CD14-positive monocyte (primary cell): ENCODE measurements around the gene KCNJ6. TPM values are rescaled to one million over a fixed set of nuclear protein-coding genes. Genes with fewer than 3 reads are reported as not detected.

Experiments
- DNase-seq, 3 donors: peaks; one replicate each; pipeline ENCODE4 v3.0.0-alpha.2; 2011 to 2022
- H2AFZ ChIP-seq: 2 replicates; pipeline ENCODE4 v1.6.0; 2012; ENCODE audit warnings: mild to moderate bottlenecking, low read depth, low read length, inconsistent platforms; ENCODE audit not compliant: insufficient read depth, poor library complexity, severe bottlenecking
- H3K27ac ChIP-seq, 2 donors: 1 replicate in 1 of 2; 2 replicates in 1 of 2; pipeline ENCODE4 v1.5.1; 2012 to 2013; ENCODE audit warnings: low read length in 2 of 2, control low read depth in 1 of 2, inconsistent platforms in 1 of 2, low read depth in 1 of 2, mild to moderate bottlenecking in 1 of 2
- H3K27me3 ChIP-seq, 2 donors: one replicate each; pipeline versions ENCODE4 v1.6.0 to v1.6.1; 2011 to 2013; ENCODE audit warnings: low read length in 2 of 2; ENCODE audit not compliant: control insufficient read depth in 2 of 2, insufficient read depth in 2 of 2
- H3K36me3 ChIP-seq, 2 donors: replicated peaks in 1 of 2; 1 replicate in 1 of 2; 2 replicates in 1 of 2; pipeline versions ENCODE4 v1.5.1 to v1.6.1; 2012 to 2013; ENCODE audit warnings: low read length in 2 of 2, control low read depth in 1 of 2, inconsistent platforms in 1 of 2, mild to moderate bottlenecking in 1 of 2; ENCODE audit not compliant: insufficient read depth in 2 of 2, control insufficient read depth in 1 of 2
- H3K4me1 ChIP-seq, 2 donors: 1 replicate in 1 of 2; 2 replicates in 1 of 2; pipeline versions ENCODE4 v1.5.1 to v1.6.1; 2012 to 2013; ENCODE audit warnings: low read length in 2 of 2, control low read depth in 1 of 2, inconsistent platforms in 1 of 2, mild to moderate bottlenecking in 1 of 2, moderate library complexity in 1 of 2; ENCODE audit not compliant: insufficient read depth in 2 of 2, control insufficient read depth in 1 of 2
- H3K4me2 ChIP-seq: replicated peaks from 2 replicates; pipeline ENCODE3; 2012; ENCODE audit warnings: low read length, moderate library complexity, mild to moderate bottlenecking; ENCODE audit not compliant: poor library complexity, severe bottlenecking; ENCODE audit errors: extremely low read depth
- H3K4me3 ChIP-seq, 3 experiments: fragments of 200-600 bp in 1 of 3; sonication (generic) in 1 of 3; replicated peaks in 1 of 3; 1 replicate in 2 of 3; 2 replicates in 1 of 3; pipeline ENCODE4 v1.5.1; 2011 to 2013; ENCODE audit warnings: low read length in 3 of 3, mild to moderate bottlenecking in 3 of 3, control low read depth in 2 of 3, low read depth in 2 of 3, inconsistent platforms in 1 of 3, moderate library complexity in 1 of 3
- H3K79me2 ChIP-seq: 2 replicates; pipeline ENCODE4 v1.6.0; 2012; ENCODE audit warnings: mild to moderate bottlenecking, control low read depth, inconsistent platforms, low read length, moderate library complexity; ENCODE audit not compliant: insufficient read depth
- H3K9ac ChIP-seq: 2 replicates; pipeline ENCODE4 v1.6.0; 2017; ENCODE audit warnings: low read length, mild to moderate bottlenecking; ENCODE audit not compliant: insufficient read depth, poor library complexity, severe bottlenecking
- H3K9me3 ChIP-seq, 2 donors: replicated peaks in 1 of 2; 1 replicate in 1 of 2; 2 replicates in 1 of 2; pipeline versions ENCODE4 v1.5.1 to v1.6.1; 2012 to 2013; ENCODE audit warnings: low read length in 2 of 2, control low read depth in 1 of 2; ENCODE audit not compliant: control insufficient read depth in 1 of 2, insufficient read depth in 1 of 2
- H4K20me1 ChIP-seq: 2 replicates; pipeline ENCODE4 v1.6.0; 2012; ENCODE audit warnings: mild to moderate bottlenecking, low read length, control low read depth, moderate library complexity; ENCODE audit not compliant: insufficient read depth
- H3K27ac Mint-ChIP-seq, 7 donors: one replicate each; pipeline ENCODE4 v1.8.0; 2020; ENCODE audit warnings: mild to moderate bottlenecking in 7 of 7, mixed read lengths in 7 of 7, moderate library complexity in 6 of 7, inconsistent platforms in 2 of 7
- H3K27me3 Mint-ChIP-seq, 3 donors: one replicate each; pipeline ENCODE4 v1.8.0; 2021 to 2022; ENCODE audit warnings: low read depth in 3 of 3, mild to moderate bottlenecking in 3 of 3, mixed read lengths in 3 of 3, moderate library complexity in 3 of 3, inconsistent platforms in 1 of 3
- H3K36me3 Mint-ChIP-seq, 2 donors: one replicate each; pipeline ENCODE4 v1.8.0; 2020; ENCODE audit warnings: mixed read lengths in 2 of 2, inconsistent platforms in 1 of 2, mild to moderate bottlenecking in 1 of 2
- H3K4me1 Mint-ChIP-seq: one replicate; pipeline ENCODE4 v1.8.0; 2020; ENCODE audit warnings: mild to moderate bottlenecking, mixed read lengths
- H3K4me3 Mint-ChIP-seq, 2 donors: one replicate each; pipeline ENCODE4 v1.8.0; 2020; ENCODE audit warnings: mild to moderate bottlenecking in 2 of 2, mixed read lengths in 2 of 2, moderate library complexity in 1 of 2
- H3K9me3 Mint-ChIP-seq, 7 donors: one replicate each; pipeline ENCODE4 v1.8.0; 2020 to 2022; ENCODE audit warnings: mixed read lengths in 7 of 7, mild to moderate bottlenecking in 6 of 7, moderate library complexity in 6 of 7, inconsistent platforms in 2 of 7
- CTCF ChIP-seq: fragments of 200-600 bp; IDR thresholded peaks from one replicate; pipeline ENCODE4 v1.8.0; 2022; ENCODE audit warnings: antibody characterized with exemption, mild to moderate bottlenecking
- WGBS: methylation state at CpG from one replicate; pipeline ENCODE4 v1.1.5; 2013; ENCODE audit warnings: missing lambda C conversion rate; ENCODE audit not compliant: insufficient coverage; 5-methylcytosine and 5-hydroxymethylcytosine counted together
- intact Hi-C, 2 donors: fragments of 100-400 bp; cut with micrococcal nuclease; formaldehyde crosslinking; loops; one replicate each; pipeline versions ENCODE4 v1.15.0 to v1.15.1; 2023
- polyA plus RNA-seq, 3 donors: library from polyadenylated mRNA; depleted of rRNA in 1 of 3; unstranded in 2 of 3; stranded (reverse) in 1 of 3; fragments of 300-500 nt in 2 of 3; fragments of >200 nt in 1 of 3; fragmentation: Illumina TruSeq in 2 of 3; gene quantifications; 1 replicate in 2 of 3; 2 replicates in 1 of 3; pipeline ENCODE4 v1.2.3, GENCODE V29; 2012 to 2021

Gene KCNJ6
- polyA plus RNA-seq, 3 donors = not detected

DNA sequence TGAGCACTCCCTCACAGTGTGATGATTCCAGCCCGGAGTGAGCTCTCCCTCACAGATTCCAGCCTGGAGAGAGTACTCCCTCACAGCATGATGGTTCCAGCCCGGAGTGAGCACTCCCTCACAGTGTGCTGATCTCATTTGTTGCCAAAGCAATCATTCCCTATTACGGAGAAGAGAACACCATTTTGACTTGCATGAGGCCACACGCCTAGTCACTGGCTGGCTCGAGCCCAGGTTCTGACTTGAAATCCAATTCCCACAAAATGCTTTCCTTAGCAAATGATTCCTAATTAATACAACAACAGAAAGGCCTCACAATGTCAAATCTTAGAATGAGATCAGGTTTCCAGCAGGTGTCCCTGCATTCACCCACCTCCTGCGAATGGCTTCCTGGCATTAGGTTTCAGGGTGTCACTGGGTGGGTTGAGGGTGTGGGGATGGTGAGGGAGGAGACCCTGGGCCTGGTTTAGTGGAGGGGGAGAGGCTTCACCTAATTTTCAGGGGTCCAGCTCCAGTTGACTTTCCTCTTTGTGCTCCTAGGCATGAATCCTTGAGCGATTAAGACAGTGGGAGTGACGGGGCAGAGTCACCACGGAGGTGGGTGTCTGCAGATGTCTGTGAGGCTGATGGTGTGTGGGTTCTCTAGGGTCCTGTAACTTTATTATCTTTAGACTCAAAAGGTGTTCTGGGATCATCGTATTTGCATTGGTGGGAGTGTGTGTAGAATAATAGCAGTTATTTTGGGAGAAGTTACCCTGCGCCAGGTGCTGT is 158.5 kb downstream of the KCNJ6 start:
- intact Hi-C loops = loop anchor here (2.0 to 5.0 kb wide), 3 partner anchors 159 to 600 kb away; partner anchors contain the start of gene KCNJ6 (in 2 of the 2)

DNA sequence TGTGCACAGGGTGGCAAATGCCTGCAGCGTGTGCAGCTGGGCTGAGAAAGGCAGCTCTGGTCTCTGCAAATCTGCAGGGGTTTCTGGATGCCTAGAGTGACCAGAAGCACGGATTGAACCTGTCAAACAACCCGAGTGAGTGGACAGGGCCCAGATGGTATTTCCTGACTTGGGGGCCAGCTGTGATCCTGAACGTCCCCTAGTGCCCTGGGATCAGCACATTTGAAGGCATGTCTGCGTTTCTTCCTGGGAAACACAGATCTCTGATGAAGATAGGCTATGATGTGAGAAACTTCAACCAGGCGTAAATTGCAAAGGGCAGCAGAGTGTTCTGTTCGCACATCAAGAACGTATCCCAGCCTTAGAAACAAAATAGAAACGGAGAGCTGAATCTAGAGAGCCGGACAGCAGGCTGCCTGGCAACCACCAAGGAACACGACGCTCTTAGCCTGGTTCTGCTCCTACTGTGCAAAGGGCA is 163.1 kb downstream of the KCNJ6 start:
- no peak for DNase-seq
- no peak overlapping the region for H3K4me3 ChIP-seq
- peaks cover 0 to 2% (median 0%) of the 10 kb centered on the region in 7 donors for H3K9me3 Mint-ChIP-seq
- H3K9ac ChIP-seq = no peak overlapping the region
- H2AFZ ChIP-seq = no peak overlapping the region
- H3K4me1 ChIP-seq = no peaks in the 10 kb centered on the region
- 79% methylated on average over 11 of the region's 12 CpGs for WGBS
- no peaks in the 10 kb centered on the region for H3K79me2 ChIP-seq
- H3K4me1 Mint-ChIP-seq = no peaks in the 10 kb centered on the region
- peaks cover 2 to 9% (median 8%) of the 10 kb centered on the region in 3 donors for H3K27me3 Mint-ChIP-seq
- no peaks in the 10 kb centered on the region for H3K9me3 ChIP-seq
- no peaks in the 10 kb centered on the region for H3K27me3 ChIP-seq
- H3K36me3 Mint-ChIP-seq = no peaks in the 10 kb centered on the region
- intact Hi-C loops = no loop called here
- no peaks in the 10 kb centered on the region for H4K20me1 ChIP-seq
- no peak overlapping the region for H3K4me3 Mint-ChIP-seq
- TF ChIP-seq CTCF = no peak
- no peak overlapping the region for H3K4me2 ChIP-seq
- H3K27ac Mint-ChIP-seq = no peak overlapping the region
- no peak overlapping the region for H3K27ac ChIP-seq
- no peaks in the 10 kb centered on the region for H3K36me3 ChIP-seq

More for the DNA sequence above, 158.5 kb downstream of the KCNJ6 start:
- no peaks in the 10 kb centered on the region for H3K36me3 ChIP-seq
- H2AFZ ChIP-seq = no peak overlapping the region
- Mint-ChIP-seq H3K4me1 (no peaks in the 10 kb centered on the region), H3K27me3 (peaks cover 3 to 5% (median 4%) of the 10 kb centered on the region in 3 donors), H3K4me3 (no peak overlapping the region), H3K27ac (peak overlapping the region in 2 of 7 donors; percentile 38 to 73), H3K36me3 (no peaks in the 10 kb centered on the region), H3K9me3 (no peaks in the 10 kb centered on the region)
- no peaks in the 10 kb centered on the region for H3K9me3 ChIP-seq
- WGBS = 77% methylated on average over 5 of the region's 11 CpGs
- no peak overlapping the region for H3K4me2 ChIP-seq
- H3K27ac ChIP-seq = no peak overlapping the region
- no peaks in the 10 kb centered on the region for H4K20me1 ChIP-seq
- no peaks in the 10 kb centered on the region for H3K27me3 ChIP-seq
- no peak overlapping the region for H3K4me3 ChIP-seq
- H3K79me2 ChIP-seq = no peaks in the 10 kb centered on the region
- DNase-seq = no peak
- no peak for TF ChIP-seq CTCF
- H3K9ac ChIP-seq = no peak overlapping the region
- no peaks in the 10 kb centered on the region for H3K4me1 ChIP-seq
